WTC11 (cell line): ENCODE measurements around the gene ADCY2. TPM values are rescaled to one million over a fixed set of nuclear protein-coding genes. Genes with fewer than 3 reads are reported as not detected.

Experiments
- ATAC-seq: fragments of 200-7000 bp; cut with Tn5 transposase; 2 replicates; pipeline ENCODE4 v1.10.0; 2021; ENCODE audit warnings: mild to moderate bottlenecking, moderate library complexity
- CTCF ChIA-PET: fragments of 300-600 bp; sonication (Branson Sonifier 250); formaldehyde crosslinking; loops from one replicate; lab custom pipeline; 2021; ENCODE audit warnings: antibody characterized with exemption; lab: Charles Lee
- POLR2A ChIA-PET: fragments of 350-600 bp; sonication (Branson Sonifier 250); formaldehyde crosslinking; loops from one replicate; lab custom pipeline; 2021; ENCODE audit warnings: antibody characterized with exemption; lab: Charles Lee
- DNase-seq: peaks from one replicate; pipeline ENCODE4 v3.0.0; 2021; ENCODE audit warnings: low spot score
- H3K27ac Mint-ChIP-seq: 2 replicates; pipeline ENCODE4 v1.8.0; 2021; ENCODE audit warnings: mixed read lengths
- H3K27me3 Mint-ChIP-seq: 2 replicates; pipeline ENCODE4 v1.8.0; 2021; ENCODE audit warnings: low read depth, mild to moderate bottlenecking, moderate library complexity, mixed read lengths
- H3K36me3 Mint-ChIP-seq: 2 replicates; pipeline ENCODE4 v1.8.0; 2021; ENCODE audit warnings: mixed read lengths
- H3K4me1 Mint-ChIP-seq: 2 replicates; pipeline ENCODE4 v1.8.0; 2022; ENCODE audit warnings: mixed read lengths
- H3K4me3 Mint-ChIP-seq: 2 replicates; pipeline ENCODE4 v1.8.0; 2021; ENCODE audit warnings: mild to moderate bottlenecking, moderate library complexity, mixed read lengths
- H3K9me3 Mint-ChIP-seq: 2 replicates; pipeline ENCODE4 v1.8.0; 2021; ENCODE audit warnings: mixed read lengths
- ATF2 ChIP-seq: sonication (generic); formaldehyde crosslinking; IDR thresholded peaks from 2 replicates; pipeline ENCODE4 v1.8.1; 2022; ENCODE audit warnings: low read depth, missing genetic modification reagents, borderline replicate concordance
- CREM ChIP-seq: sonication (generic); formaldehyde crosslinking; IDR thresholded peaks from 2 replicates; pipeline ENCODE4 v1.8.1; 2022; ENCODE audit warnings: mild to moderate bottlenecking, missing genetic modification reagents, moderate library complexity
- E2F4 ChIP-seq: sonication (generic); formaldehyde crosslinking; IDR thresholded peaks from 2 replicates; pipeline ENCODE4 v1.8.1; 2022; ENCODE audit warnings: low read depth, mild to moderate bottlenecking, moderate library complexity, missing genetic modification reagents, borderline replicate concordance
- ELF4 ChIP-seq: sonication (generic); formaldehyde crosslinking; IDR thresholded peaks from 2 replicates; pipeline ENCODE4 v1.8.1; 2022; ENCODE audit warnings: low read depth, mild to moderate bottlenecking, moderate library complexity, missing genetic modification reagents
- FOXJ3 ChIP-seq: sonication (generic); formaldehyde crosslinking; IDR thresholded peaks from 2 replicates; pipeline ENCODE4 v1.9.0; 2021; ENCODE audit warnings: missing genetic modification reagents, mild to moderate bottlenecking, borderline replicate concordance
- FOXP1 ChIP-seq: sonication (generic); formaldehyde crosslinking; IDR thresholded peaks from 2 replicates; pipeline ENCODE4 v1.8.0; 2022; ENCODE audit warnings: missing genetic modification reagents, mild to moderate bottlenecking, moderate library complexity, borderline replicate concordance
- GRHL2 ChIP-seq: fragments of 250-450 bp; sonication (Bioruptor Pico); IDR thresholded peaks from 2 replicates; pipeline ENCODE4 v1.8.0; 2022; ENCODE audit warnings: mild to moderate bottlenecking, moderate library complexity; ENCODE audit not compliant: insufficient replicate concordance, severe bottlenecking
- HMGXB4 ChIP-seq: sonication (generic); formaldehyde crosslinking; IDR thresholded peaks from 2 replicates; pipeline ENCODE4 v1.8.1; 2023; ENCODE audit warnings: mild to moderate bottlenecking, moderate library complexity, missing genetic modification reagents
- JAZF1 ChIP-seq: fragments of 250-450 bp; sonication (Bioruptor Pico); IDR thresholded peaks from 2 replicates; pipeline ENCODE4 v1.9.0; 2021; ENCODE audit warnings: moderate library complexity, mild to moderate bottlenecking, inconsistent platforms
- NFE2L1 ChIP-seq: sonication (generic); formaldehyde crosslinking; IDR thresholded peaks from 2 replicates; pipeline ENCODE4 v1.8.1; 2023; ENCODE audit warnings: missing genetic modification reagents
- NR2C2 ChIP-seq: sonication (generic); formaldehyde crosslinking; IDR thresholded peaks from 2 replicates; pipeline ENCODE4 v1.8.0; 2022; ENCODE audit warnings: mild to moderate bottlenecking, missing genetic modification reagents
- SOX15 ChIP-seq: fragments of 250-450 bp; sonication (Bioruptor Pico); IDR thresholded peaks from 2 replicates; pipeline ENCODE4 v1.9.0; 2021; ENCODE audit warnings: mild to moderate bottlenecking
- TEAD4 ChIP-seq: sonication (generic); formaldehyde crosslinking; IDR thresholded peaks from 2 replicates; pipeline ENCODE4 v1.8.0; 2022; ENCODE audit warnings: mild to moderate bottlenecking, missing genetic modification reagents
- ZNF138 ChIP-seq: sonication (generic); formaldehyde crosslinking; conservative IDR thresholded peaks from 2 replicates; pipeline ENCODE4 v1.8.1; 2022; ENCODE audit warnings: mild to moderate bottlenecking, moderate library complexity, missing genetic modification reagents
- total RNA-seq: library from RNA; stranded (reverse); gene quantifications from 3 replicates; pipeline ENCODE4 v1.2.3, GENCODE V29; 2021
- TF ChIP-seq, protein P1 (sequence below): fragments of 200-600 bp; IDR thresholded peaks from 2 replicates; pipeline ENCODE4 v1.8.0; 2022; ENCODE audit warnings: antibody characterized with exemption
- TF ChIP-seq, protein P2 (sequence below): sonication (generic); formaldehyde crosslinking; IDR thresholded peaks from 2 replicates; pipeline ENCODE4 v1.8.1; 2023; ENCODE audit warnings: mild to moderate bottlenecking, missing genetic modification reagents, moderate library complexity

The ADCY2 gene
- total RNA-seq, 1 experiment from 2014 or later = 142 TPM

DNA sequence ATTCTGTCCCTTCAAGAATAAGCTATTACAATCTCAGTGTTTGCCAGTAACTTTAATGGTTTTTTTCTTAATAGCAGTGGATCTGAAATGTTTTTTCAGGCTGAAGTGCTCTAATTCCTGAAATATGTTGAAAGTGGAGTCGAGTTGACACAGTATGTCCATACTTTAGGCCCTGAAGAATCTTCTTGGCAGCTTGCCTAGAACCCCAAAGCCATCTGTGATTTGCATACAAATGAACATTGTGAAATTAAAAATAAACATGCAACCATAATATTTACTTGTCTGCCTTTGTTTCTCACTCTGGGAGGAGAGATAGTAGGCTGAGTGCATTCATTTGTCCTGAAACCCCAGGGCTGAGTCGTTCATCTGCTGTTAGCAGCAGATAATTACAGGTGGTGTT lies 152.7 kb downstream of the ADCY2 start:
- ChIA-PET CTCF (interaction anchor here (0.6 kb wide), 1 partner anchor 29 kb away, joined by 3 read pairs; no protein-coding TSS in a partner anchor), POLR2A (no interaction called here)
- H3K27ac Mint-ChIP-seq = no peak overlapping the region
- peaks cover 49% of the 10 kb centered on the region for H3K36me3 Mint-ChIP-seq
- DNase-seq (no peak), ATAC-seq (no peak)
- H3K4me3 Mint-ChIP-seq = no peak overlapping the region
- H3K9me3 Mint-ChIP-seq = no peaks in the 10 kb centered on the region
- H3K4me1 Mint-ChIP-seq = peaks cover 13% of the 10 kb centered on the region
- TF ChIP-seq NFE2L1 (CRISPR knock-in tag) = no peak
- TF ChIP-seq, protein P1, sequence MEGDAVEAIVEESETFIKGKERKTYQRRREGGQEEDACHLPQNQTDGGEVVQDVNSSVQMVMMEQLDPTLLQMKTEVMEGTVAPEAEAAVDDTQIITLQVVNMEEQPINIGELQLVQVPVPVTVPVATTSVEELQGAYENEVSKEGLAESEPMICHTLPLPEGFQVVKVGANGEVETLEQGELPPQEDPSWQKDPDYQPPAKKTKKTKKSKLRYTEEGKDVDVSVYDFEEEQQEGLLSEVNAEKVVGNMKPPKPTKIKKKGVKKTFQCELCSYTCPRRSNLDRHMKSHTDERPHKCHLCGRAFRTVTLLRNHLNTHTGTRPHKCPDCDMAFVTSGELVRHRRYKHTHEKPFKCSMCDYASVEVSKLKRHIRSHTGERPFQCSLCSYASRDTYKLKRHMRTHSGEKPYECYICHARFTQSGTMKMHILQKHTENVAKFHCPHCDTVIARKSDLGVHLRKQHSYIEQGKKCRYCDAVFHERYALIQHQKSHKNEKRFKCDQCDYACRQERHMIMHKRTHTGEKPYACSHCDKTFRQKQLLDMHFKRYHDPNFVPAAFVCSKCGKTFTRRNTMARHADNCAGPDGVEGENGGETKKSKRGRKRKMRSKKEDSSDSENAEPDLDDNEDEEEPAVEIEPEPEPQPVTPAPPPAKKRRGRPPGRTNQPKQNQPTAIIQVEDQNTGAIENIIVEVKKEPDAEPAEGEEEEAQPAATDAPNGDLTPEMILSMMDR = no peak
- no peaks in the 10 kb centered on the region for H3K27me3 Mint-ChIP-seq

GRCh38 chr5:7565559-7565958 lies 169.6 kb downstream of the ADCY2 start:
- CTCF ChIA-PET = no interaction called here
- Mint-ChIP-seq H3K36me3 (peaks cover 6% of the 10 kb centered on the region), H3K4me1 (peaks cover 36% of the 10 kb centered on the region), H3K4me3 (no peak overlapping the region), H3K27ac (no peak overlapping the region), H3K9me3 (no peaks in the 10 kb centered on the region), H3K27me3 (no peaks in the 10 kb centered on the region)
- TF ChIP-seq JAZF1 (CRISPR knock-in tag) = no peak
- TF ChIP-seq SOX15 (CRISPR knock-in tag) = no peak
- TF ChIP-seq TEAD4 (CRISPR knock-in tag) = no peak
- TF ChIP-seq GRHL2 = no peak
- no peak for TF ChIP-seq ZNF138 (CRISPR knock-in tag)
- TF ChIP-seq CREM (CRISPR knock-in tag) = no peak
- TF ChIP-seq E2F4 (CRISPR knock-in tag) = no peak
- no peak for TF ChIP-seq FOXP1 (CRISPR knock-in tag)
- no peak for TF ChIP-seq ATF2
- no peak for TF ChIP-seq HMGXB4 (CRISPR knock-in tag)
- no peak for TF ChIP-seq ELF4 (CRISPR knock-in tag)
- TF ChIP-seq, protein P2, sequence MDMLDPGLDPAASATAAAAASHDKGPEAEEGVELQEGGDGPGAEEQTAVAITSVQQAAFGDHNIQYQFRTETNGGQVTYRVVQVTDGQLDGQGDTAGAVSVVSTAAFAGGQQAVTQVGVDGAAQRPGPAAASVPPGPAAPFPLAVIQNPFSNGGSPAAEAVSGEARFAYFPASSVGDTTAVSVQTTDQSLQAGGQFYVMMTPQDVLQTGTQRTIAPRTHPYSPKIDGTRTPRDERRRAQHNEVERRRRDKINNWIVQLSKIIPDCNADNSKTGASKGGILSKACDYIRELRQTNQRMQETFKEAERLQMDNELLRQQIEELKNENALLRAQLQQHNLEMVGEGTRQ (CRISPR knock-in tag) = no peak
- TF ChIP-seq NR2C2 = no peak
- TF ChIP-seq FOXJ3 = no peak
- DNase-seq (no peak), ATAC-seq (no peak)
- POLR2A ChIA-PET = no interaction called here
